IMR-90 (cell line): ENCODE data around the gene TEF. TPM values are rescaled to one million over a fixed set of nuclear protein-coding genes. Genes with fewer than 3 reads are reported as not detected.

Experiments
- BHLHE40 ChIP-seq: fragments of 150-350 bp; IDR thresholded peaks from 2 replicates; pipeline ENCODE4 v1.6.1; 2016; ENCODE audit warnings: mild to moderate bottlenecking, low read depth, low read length
- RFX5 ChIP-seq: IDR thresholded peaks from 2 replicates; pipeline ENCODE4 v1.8.0; 2012; ENCODE audit warnings: low read depth, mild to moderate bottlenecking, low read length, moderate library complexity
- microRNA-seq, 2 experiments: library from miRNA; stranded (forward) in 1 of 2; unstranded in 1 of 2; fragments of 10-50 nt in 1 of 2; fragments of <30 nt in 1 of 2; gene quantifications in 1 of 2; microRNA quantifications in 1 of 2; one replicate each; pipeline versions ENCODE3 to v1.1.0; 2013 to 2020; ENCODE audit not compliant: insufficient read depth in 1 of 2, insufficient read length in 1 of 2, unreplicated experiment in 1 of 2
- polyA plus RNA-seq, 3 experiments: library from polyadenylated mRNA; depleted of rRNA; stranded (reverse); fragments of >200 nt; gene quantifications; 2 replicates each; pipeline ENCODE4 v1.2.3, GENCODE V29; 2012; ENCODE audit warnings: low replicate concordance in 1 of 3
- small RNA-seq, 5 experiments: library from RNA; depleted of rRNA; stranded (forward); fragments of <200 nt; gene quantifications; one replicate each; pipeline ENCODE3, GENCODE V24; 2012
- total RNA-seq: library from RNA; depleted of rRNA; stranded (reverse); fragments of >200 nt; gene quantifications from 2 replicates; pipeline ENCODE4 v1.2.3, GENCODE V29; 2012; rRNA removed

The TEF gene
- total and polyA plus RNA-seq, 2 of the 4 experiments (the other 2 are of a cell fraction), result 5.6 to 11.6 TPM

DNA sequence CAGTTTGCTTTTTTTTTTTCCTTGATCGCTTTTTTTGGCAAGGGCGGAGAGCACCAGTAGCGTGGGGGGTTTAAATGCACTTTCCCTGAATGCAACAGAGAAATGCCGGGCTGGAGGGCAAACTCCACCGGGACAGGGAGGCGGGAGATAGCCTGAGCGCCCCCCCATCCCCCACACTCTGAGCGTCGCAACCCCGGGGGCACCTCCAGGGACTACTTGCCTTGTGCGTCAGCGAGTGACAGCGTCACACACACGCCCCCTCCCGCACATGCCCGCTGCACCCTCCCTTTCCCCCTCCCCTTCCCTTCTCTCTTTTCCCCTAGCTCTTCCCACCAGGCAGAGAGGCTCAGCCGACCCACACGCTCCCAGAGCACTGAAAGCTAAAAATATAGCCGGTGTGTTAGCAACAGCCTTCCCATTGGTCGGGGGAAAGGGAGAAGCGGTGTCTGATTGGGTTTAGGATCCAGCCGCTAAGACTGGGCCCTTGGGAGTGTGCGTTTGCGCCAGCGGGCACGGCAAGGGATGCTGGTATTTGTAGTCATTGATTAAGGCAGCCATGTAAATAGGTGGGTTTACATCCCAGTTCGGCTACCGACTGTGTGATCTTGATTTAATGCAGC, 66.6 kb downstream of the TEF start (continued):
- TF ChIP-seq RFX5 (peak; percentile 95), BHLHE40 (peak; percentile 91)

Small RNA genes within 50 kb of the gene (microRNA-seq; reads per million reads assigned to microRNA genes)
- gene RNU6-495P (ENCODE audit: insufficient read depth, insufficient read length), result not detected

Small RNA genes within 50 kb of the gene (small RNA-seq; reads per million reads assigned to genes)
- gene RNU6-495P, result 0 to 0.60 (median 0) reads per million in 5 experiments

Other genes starting within 250 kb of the TEF start
- 20.8 and 25.1 TPM in 2 replicates for gene L3MBTL2, start 176.6 kb upstream of the TEF start, total RNA-seq
- gene L3MBTL2, start 176.6 kb upstream of the TEF start, polyA plus RNA-seq (2012; rRNA removed), result 20.6 and 23.2 TPM in 2 replicates
- 0.18 and 0.28 TPM in 2 replicates for gene CHADL, start 141.0 kb upstream of the TEF start, total RNA-seq
- gene CHADL, start 141.0 kb upstream of the TEF start, polyA plus RNA-seq (2012; rRNA removed), result 0.44 and 0.53 TPM in 2 replicates
- 71.2 and 74.4 TPM in 2 replicates for gene RANGAP1, start 95.8 kb upstream of the TEF start, total RNA-seq
- 148 and 165 TPM in 2 replicates for gene RANGAP1, start 95.8 kb upstream of the TEF start, polyA plus RNA-seq (2012; rRNA removed)
- gene ZC3H7B, start 80.4 kb upstream of the TEF start, total RNA-seq, result 35.6 and 37.6 TPM in 2 replicates
- gene ZC3H7B, start 80.4 kb upstream of the TEF start, polyA plus RNA-seq (2012; rRNA removed), result 72.3 and 81.6 TPM in 2 replicates
- gene TOB2, start 64.9 kb downstream of the TEF start, total RNA-seq, result 16.9 and 17.4 TPM in 2 replicates
- gene TOB2, start 64.9 kb downstream of the TEF start, polyA plus RNA-seq (2012; rRNA removed), result 23.3 and 24.2 TPM in 2 replicates
- 50.9 and 76.1 TPM in 2 replicates for gene PHF5A, start 86.8 kb downstream of the TEF start, total RNA-seq
- gene PHF5A, start 86.8 kb downstream of the TEF start, polyA plus RNA-seq (2012; rRNA removed), result 49.1 and 54.9 TPM in 2 replicates
- 65.3 and 71.3 TPM in 2 replicates for gene ACO2, start 87.2 kb downstream of the TEF start, total RNA-seq
- 69.5 and 72.9 TPM in 2 replicates for gene ACO2, start 87.2 kb downstream of the TEF start, polyA plus RNA-seq (2012; rRNA removed)
- 37.8 and 39.7 TPM in 2 replicates for gene POLR3H, start 162.5 kb downstream of the TEF start, total RNA-seq
- 62.1 and 67.8 TPM in 2 replicates for gene POLR3H, start 162.5 kb downstream of the TEF start, polyA plus RNA-seq (2012; rRNA removed)
- gene CSDC2, start 179.1 kb downstream of the TEF start, total RNA-seq, result 2.5 and 2.8 TPM in 2 replicates
- 23.1 and 26.3 TPM in 2 replicates for gene CSDC2, start 179.1 kb downstream of the TEF start, polyA plus RNA-seq (2012; rRNA removed)
- gene PMM1, start 207.9 kb downstream of the TEF start, total RNA-seq, result 22.2 and 22.8 TPM in 2 replicates
- gene PMM1, start 207.9 kb downstream of the TEF start, polyA plus RNA-seq (2012; rRNA removed), result 92.8 and 103 TPM in 2 replicates
- 14.4 and 14.5 TPM in 2 replicates for gene DESI1, start 239.1 kb downstream of the TEF start, total RNA-seq
- 23.6 and 24.9 TPM in 2 replicates for gene DESI1, start 239.1 kb downstream of the TEF start, polyA plus RNA-seq (2012; rRNA removed)
- gene XRCC6, start 239.4 kb downstream of the TEF start, total RNA-seq, result 392 and 401 TPM in 2 replicates
- gene XRCC6, start 239.4 kb downstream of the TEF start, polyA plus RNA-seq (2012; rRNA removed), result 173 and 202 TPM in 2 replicates